Neural cell (in vitro differentiated cells): ENCODE measurements around the gene NDP.

Source experiments
- EZH2 ChIP-seq: fragments of 200-600, 300-800 bp; shearing (Covaris generic), sonication (generic); IDR thresholded peaks from 2 replicates; pipeline ENCODE4 v1.6.1; 2014; ENCODE audit warnings: antibody characterized with exemption, low read length, borderline replicate concordance, mild to moderate bottlenecking; ENCODE audit not compliant: insufficient read depth, poor library complexity, severe bottlenecking
- POLR2AphosphoS5 ChIP-seq: IDR thresholded peaks from 2 replicates; pipeline ENCODE4 v1.6.1; 2012
- RAD21 ChIP-seq: fragments of 450-650 bp; conservative IDR thresholded peaks from 2 replicates; pipeline ENCODE4 v1.6.1; 2014; ENCODE audit warnings: antibody characterized with exemption, mild to moderate bottlenecking, moderate library complexity
- TF ChIP-seq, protein P1 (sequence below): fragments of 450-650 bp; IDR thresholded peaks from 2 replicates; pipeline ENCODE4 v1.5.1; 2014; ENCODE audit warnings: antibody characterized with exemption, mild to moderate bottlenecking, moderate library complexity; ENCODE audit not compliant: poor library complexity, severe bottlenecking
- TF ChIP-seq, protein P2 (sequence below): IDR thresholded peaks from 2 replicates; pipeline ENCODE4 v1.6.1; 2012; ENCODE audit warnings: borderline replicate concordance

DNA sequence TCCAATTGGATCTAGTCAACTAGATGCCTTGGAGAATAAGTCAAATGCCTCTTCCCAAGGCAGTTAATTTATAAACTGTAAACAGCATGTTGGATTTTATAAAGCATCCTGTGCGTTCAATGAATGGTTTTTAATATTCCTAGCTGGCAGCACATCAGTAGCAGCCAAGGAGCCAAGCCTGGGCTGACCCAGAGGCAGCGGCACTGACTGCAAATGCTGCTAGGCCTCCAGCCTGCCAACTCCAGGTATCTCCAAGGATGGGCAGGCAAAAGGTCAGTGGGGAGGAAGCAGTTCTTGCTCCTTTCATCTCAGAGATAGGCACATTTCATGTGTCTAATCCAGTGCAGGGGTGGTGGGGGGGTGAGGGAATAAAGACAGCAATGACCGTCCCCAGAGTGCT is 9.5 kb downstream of the NDP start:
- TF ChIP-seq, protein P1, sequence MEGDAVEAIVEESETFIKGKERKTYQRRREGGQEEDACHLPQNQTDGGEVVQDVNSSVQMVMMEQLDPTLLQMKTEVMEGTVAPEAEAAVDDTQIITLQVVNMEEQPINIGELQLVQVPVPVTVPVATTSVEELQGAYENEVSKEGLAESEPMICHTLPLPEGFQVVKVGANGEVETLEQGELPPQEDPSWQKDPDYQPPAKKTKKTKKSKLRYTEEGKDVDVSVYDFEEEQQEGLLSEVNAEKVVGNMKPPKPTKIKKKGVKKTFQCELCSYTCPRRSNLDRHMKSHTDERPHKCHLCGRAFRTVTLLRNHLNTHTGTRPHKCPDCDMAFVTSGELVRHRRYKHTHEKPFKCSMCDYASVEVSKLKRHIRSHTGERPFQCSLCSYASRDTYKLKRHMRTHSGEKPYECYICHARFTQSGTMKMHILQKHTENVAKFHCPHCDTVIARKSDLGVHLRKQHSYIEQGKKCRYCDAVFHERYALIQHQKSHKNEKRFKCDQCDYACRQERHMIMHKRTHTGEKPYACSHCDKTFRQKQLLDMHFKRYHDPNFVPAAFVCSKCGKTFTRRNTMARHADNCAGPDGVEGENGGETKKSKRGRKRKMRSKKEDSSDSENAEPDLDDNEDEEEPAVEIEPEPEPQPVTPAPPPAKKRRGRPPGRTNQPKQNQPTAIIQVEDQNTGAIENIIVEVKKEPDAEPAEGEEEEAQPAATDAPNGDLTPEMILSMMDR, result no peak
- TF ChIP-seq RAD21 (no peak), POLR2AphosphoS5 (no peak), EZH2 (no peak)
- TF ChIP-seq, protein P2, sequence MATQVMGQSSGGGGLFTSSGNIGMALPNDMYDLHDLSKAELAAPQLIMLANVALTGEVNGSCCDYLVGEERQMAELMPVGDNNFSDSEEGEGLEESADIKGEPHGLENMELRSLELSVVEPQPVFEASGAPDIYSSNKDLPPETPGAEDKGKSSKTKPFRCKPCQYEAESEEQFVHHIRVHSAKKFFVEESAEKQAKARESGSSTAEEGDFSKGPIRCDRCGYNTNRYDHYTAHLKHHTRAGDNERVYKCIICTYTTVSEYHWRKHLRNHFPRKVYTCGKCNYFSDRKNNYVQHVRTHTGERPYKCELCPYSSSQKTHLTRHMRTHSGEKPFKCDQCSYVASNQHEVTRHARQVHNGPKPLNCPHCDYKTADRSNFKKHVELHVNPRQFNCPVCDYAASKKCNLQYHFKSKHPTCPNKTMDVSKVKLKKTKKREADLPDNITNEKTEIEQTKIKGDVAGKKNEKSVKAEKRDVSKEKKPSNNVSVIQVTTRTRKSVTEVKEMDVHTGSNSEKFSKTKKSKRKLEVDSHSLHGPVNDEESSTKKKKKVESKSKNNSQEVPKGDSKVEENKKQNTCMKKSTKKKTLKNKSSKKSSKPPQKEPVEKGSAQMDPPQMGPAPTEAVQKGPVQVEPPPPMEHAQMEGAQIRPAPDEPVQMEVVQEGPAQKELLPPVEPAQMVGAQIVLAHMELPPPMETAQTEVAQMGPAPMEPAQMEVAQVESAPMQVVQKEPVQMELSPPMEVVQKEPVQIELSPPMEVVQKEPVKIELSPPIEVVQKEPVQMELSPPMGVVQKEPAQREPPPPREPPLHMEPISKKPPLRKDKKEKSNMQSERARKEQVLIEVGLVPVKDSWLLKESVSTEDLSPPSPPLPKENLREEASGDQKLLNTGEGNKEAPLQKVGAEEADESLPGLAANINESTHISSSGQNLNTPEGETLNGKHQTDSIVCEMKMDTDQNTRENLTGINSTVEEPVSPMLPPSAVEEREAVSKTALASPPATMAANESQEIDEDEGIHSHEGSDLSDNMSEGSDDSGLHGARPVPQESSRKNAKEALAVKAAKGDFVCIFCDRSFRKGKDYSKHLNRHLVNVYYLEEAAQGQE, result no peak
